ENCODE results near the gene KDM4B. TPM values are rescaled to one million over a fixed set of nuclear protein-coding genes. Genes with fewer than 3 reads are reported as not detected.

KDM4B gene
- total and polyA plus RNA-seq, 12 donors: 12.4 to 35.8 (median 30.3) TPM

- 57 to 60% methylated on average over 19 of the region's 19 CpGs for WGBS, 2 donors
- H3K27ac ChIP-seq: peak overlapping the region in 3 of 10 donors; percentile 17 to 48 (median 44)
- no peaks in the 10 kb centered on the region for H3K27me3 ChIP-seq
- peaks cover 5 to 39% (median 24%) of the 10 kb centered on the region in 9 donors for H3K4me1 ChIP-seq
- no peak overlapping the region for H3K4me3 ChIP-seq
- H3K9me3 ChIP-seq: no peaks in the 10 kb centered on the region
- ATAC-seq: peak in 7 of 8 donors; percentile 21 to 70 (median 56)
- H3K36me3 ChIP-seq: peaks cover 0 to 16% (median 0%) of the 10 kb centered on the region in 9 donors
- intact Hi-C loops (cut with DNase I): loop anchor here in 2 of 10 donors (5.0 to 10.0 kb wide), 2 partner anchors 48 to 51 kb away; no protein-coding TSS in a partner anchor
- no peak for TF ChIP-seq CTCF (IDR thresholded peaks at IDR 0.05)
- DNase-seq: no peak
These were observed 54.2 kb downstream of the KDM4B start for GRCh38 chr19:5023128-5023571.

- Histone ChIP-seq H3K27me3 (no peaks in the 10 kb centered on the region), H3K27ac (no peak overlapping the region), H3K9me3 (no peaks in the 10 kb centered on the region), H3K4me1 (peaks cover 3 to 45% (median 30%) of the 10 kb centered on the region in 9 donors), H3K36me3 (peaks cover 0 to 9% (median 0%) of the 10 kb centered on the region in 9 donors), H3K4me3 (no peak overlapping the region)
- DNase-seq (no peak), ATAC-seq (peak in 7 of 8 donors; percentile 24 to 51 (median 40))
- intact Hi-C loops (cut with DNase I): loop anchor here in 2 of 10 donors (5.0 to 10.0 kb wide), 2 partner anchors 49 to 52 kb away; no protein-coding TSS in a partner anchor
- WGBS, 2 donors: 75% methylated on average over 10 of the region's 10 CpGs
- no peak for TF ChIP-seq CTCF (IDR thresholded peaks at IDR 0.05)
These were observed 55.4 kb downstream of the KDM4B start for GRCh38 chr19:5024282-5024681.

GRCh38 chr19:5025027-5025426 is 56.1 kb downstream of the KDM4B start:
- DNase-seq (no peak), ATAC-seq (no peak)
- no peaks in the 10 kb centered on the region for H3K27me3 ChIP-seq
- H3K4me1 ChIP-seq: peaks cover 3 to 52% (median 31%) of the 10 kb centered on the region in 9 donors
- H3K9me3 ChIP-seq: no peaks in the 10 kb centered on the region
- H3K27ac ChIP-seq: no peak overlapping the region
- TF ChIP-seq CTCF (IDR thresholded peaks at IDR 0.05): no peak
- intact Hi-C loops (cut with DNase I): loop anchor here in 2 of 10 donors (5.0 to 10.0 kb wide), 2 partner anchors 50 to 213 kb away; no protein-coding TSS in a partner anchor
- H3K4me3 ChIP-seq: no peak overlapping the region
- 93% methylated on average over 10 of the region's 10 CpGs for WGBS, 2 donors
- H3K36me3 ChIP-seq: peaks cover 0 to 9% (median 0%) of the 10 kb centered on the region in 9 donors

GRCh38 chr19:5026706-5027273 is 57.9 kb downstream of the KDM4B start:
- H3K4me3 ChIP-seq: no peak overlapping the region
- no peak overlapping the region for H3K27ac ChIP-seq
- WGBS, 2 donors: 76 to 77% methylated on average over 15 of the region's 15 CpGs
- TF ChIP-seq CTCF (IDR thresholded peaks at IDR 0.05): peak in 3 of 9 donors; percentile 9 to 27 (median 26)
- H3K9me3 ChIP-seq: no peaks in the 10 kb centered on the region
- H3K4me1 ChIP-seq: peaks cover 5 to 69% (median 43%) of the 10 kb centered on the region in 9 donors
- H3K36me3 ChIP-seq: peaks cover 0 to 3% (median 0%) of the 10 kb centered on the region in 9 donors
- intact Hi-C loops (cut with DNase I): loop anchor here in 2 of 10 donors (5.0 to 10.0 kb wide), 2 partner anchors 52 to 214 kb away; no protein-coding TSS in a partner anchor
- DNase-seq: no peak
- no peaks in the 10 kb centered on the region for H3K27me3 ChIP-seq
- no peak for ATAC-seq

Data from heart right ventricle (tissue), 16 donors.